ENCODE data around the gene GABRB2. TPM values are rescaled to one million over a fixed set of nuclear protein-coding genes. Genes with fewer than 3 reads are reported as not detected.

Gene GABRB2
- total and polyA plus RNA-seq, 12 donors = under 0.01 to 0.42 (median 0.18) TPM; not detected in 2

DNA sequence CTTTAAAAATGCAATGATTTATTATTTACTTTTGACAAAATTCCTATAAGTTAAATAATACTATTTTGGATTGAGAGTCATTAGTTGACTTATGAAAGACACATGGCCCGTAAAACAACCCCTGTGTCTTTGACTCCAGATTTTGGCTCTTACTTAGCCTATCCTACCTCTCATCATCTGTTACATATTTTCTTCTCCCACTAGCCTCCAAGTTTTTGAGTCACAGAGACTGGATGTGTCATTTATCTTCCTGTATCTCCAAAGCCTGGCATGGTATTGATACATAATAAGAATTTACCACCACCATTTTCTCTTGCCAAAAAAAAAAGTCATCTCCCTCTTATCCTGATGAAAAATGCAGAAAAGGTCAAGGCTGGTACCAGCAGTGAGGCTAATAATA is 99.9 kb downstream of the GABRB2 start:
- no peaks in the 10 kb centered on the region for H3K4me1 ChIP-seq
- TF ChIP-seq CTCF (IDR thresholded peaks at IDR 0.05) = no peak
- WGBS, 2 donors = 78 to 89% methylated on average over 1 of the region's 1 CpG

DNA sequence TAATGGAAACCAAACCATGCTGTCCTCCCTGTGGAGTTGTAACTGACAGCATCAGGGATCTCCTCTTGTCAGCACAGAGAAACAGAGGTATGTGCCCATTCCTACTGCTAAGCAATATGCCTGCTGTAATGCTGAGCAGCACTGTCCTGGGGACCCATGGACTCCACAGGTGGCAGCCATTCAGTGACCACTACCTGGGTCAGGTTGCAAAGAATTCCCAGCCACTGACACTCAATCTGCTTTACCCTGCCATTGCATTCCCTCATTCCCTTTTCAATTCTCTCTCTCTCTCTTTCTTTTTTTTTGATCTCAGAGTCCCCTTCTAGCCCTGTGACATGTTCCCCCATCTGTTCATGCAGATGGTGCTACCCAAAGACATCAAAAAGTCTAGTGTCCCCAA is 104.1 kb downstream of the GABRB2 start:
- H3K4me1 ChIP-seq = no peaks in the 10 kb centered on the region
- DNase-seq (no peak), ATAC-seq (no peak)
- peaks cover 0 to 25% (median 0%) of the 10 kb centered on the region in 11 donors for H3K9me3 ChIP-seq
- no peak overlapping the region for H3K4me3 ChIP-seq
- H3K27ac ChIP-seq = no peak overlapping the region
- no peaks in the 10 kb centered on the region for H3K36me3 ChIP-seq
- H3K27me3 ChIP-seq = no peaks in the 10 kb centered on the region
- intact Hi-C loops (cut with DNase I) = no loop called here
- TF ChIP-seq CTCF (IDR thresholded peaks at IDR 0.05) = no peak

More for the DNA sequence above, 99.9 kb downstream of the GABRB2 start:
- DNase-seq = no peak
- Histone ChIP-seq H3K9me3 (no peaks in the 10 kb centered on the region), H3K4me3 (no peak overlapping the region), H3K27me3 (no peaks in the 10 kb centered on the region), H3K36me3 (no peaks in the 10 kb centered on the region), H3K27ac (no peak overlapping the region)
- intact Hi-C loops (cut with DNase I) = no loop called here
- no peak for ATAC-seq

DNA sequence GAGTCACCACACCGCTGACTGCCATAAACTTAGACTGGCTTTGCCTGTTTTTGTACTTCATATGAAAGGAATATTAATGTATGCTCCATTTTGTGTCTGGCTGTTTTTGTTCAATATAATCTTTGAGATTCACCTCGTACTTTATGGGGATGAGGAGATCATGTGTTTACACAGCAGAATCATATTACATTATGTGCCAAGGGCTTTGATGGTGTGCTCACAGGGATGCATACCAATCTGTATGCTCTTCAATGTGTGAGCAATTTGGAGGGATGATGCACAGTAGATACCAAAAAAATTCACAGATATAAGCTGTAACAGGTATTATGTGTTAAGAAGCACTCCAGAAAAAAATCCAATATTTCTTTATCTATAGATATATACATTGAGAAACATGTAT is 113.7 kb downstream of the GABRB2 start:
- TF ChIP-seq CTCF (IDR thresholded peaks at IDR 0.05) = no peak
- 79 to 85% methylated on average over 2 of the region's 2 CpGs for WGBS, 2 donors
- Histone ChIP-seq H3K27ac (no peak overlapping the region), H3K4me1 (no peaks in the 10 kb centered on the region), H3K27me3 (no peaks in the 10 kb centered on the region), H3K9me3 (no peaks in the 10 kb centered on the region), H3K36me3 (no peaks in the 10 kb centered on the region), H3K4me3 (no peak overlapping the region)
- no peak for DNase-seq
- intact Hi-C loops (cut with DNase I) = no loop called here
- ATAC-seq = no peak

GRCh38 chr5:161431963-161432362 is 114.6 kb downstream of the GABRB2 start:
- no peak for TF ChIP-seq CTCF (IDR thresholded peaks at IDR 0.05)
- H3K27ac ChIP-seq = no peak overlapping the region
- no peak overlapping the region for H3K4me3 ChIP-seq
- ATAC-seq (no peak), DNase-seq (no peak)
- intact Hi-C loops (cut with DNase I) = no loop called here
- no peaks in the 10 kb centered on the region for H3K27me3 ChIP-seq
- no peaks in the 10 kb centered on the region for H3K4me1 ChIP-seq
- 86 to 87% methylated on average over 1 of the region's 1 CpG for WGBS, 2 donors
- H3K36me3 ChIP-seq = no peaks in the 10 kb centered on the region
- no peaks in the 10 kb centered on the region for H3K9me3 ChIP-seq

DNA sequence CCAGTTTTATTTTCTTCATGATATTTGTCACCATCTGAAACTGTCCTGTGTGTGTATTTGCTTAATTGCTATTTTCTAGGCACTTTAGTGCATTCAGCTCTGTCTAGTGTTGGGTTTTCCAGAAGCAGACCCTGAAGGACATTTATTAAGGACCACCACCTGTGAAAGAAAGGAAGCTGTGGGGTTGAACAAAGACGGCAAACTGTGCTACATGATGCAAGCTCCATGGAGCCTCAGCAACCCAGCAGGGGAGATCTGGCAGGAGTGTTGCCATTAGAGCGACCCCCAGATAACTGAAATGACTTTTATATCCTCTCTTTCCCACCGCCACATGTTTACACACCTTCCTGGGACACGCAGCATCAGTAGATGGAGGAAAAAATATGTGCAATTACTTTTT is 125.5 kb downstream of the GABRB2 start:
- no peak for DNase-seq
- H3K27me3 ChIP-seq = no peaks in the 10 kb centered on the region
- no peak for TF ChIP-seq CTCF (IDR thresholded peaks at IDR 0.05)
- H3K9me3 ChIP-seq = peaks cover 0 to 15% (median 5%) of the 10 kb centered on the region in 11 donors
- H3K27ac ChIP-seq = no peak overlapping the region
- intact Hi-C loops (cut with DNase I) = no loop called here
- no peaks in the 10 kb centered on the region for H3K36me3 ChIP-seq
- no peak overlapping the region for H3K4me3 ChIP-seq
- no peak for ATAC-seq
- WGBS, 2 donors = 56 to 58% methylated on average over 4 of the region's 4 CpGs
- no peaks in the 10 kb centered on the region for H3K4me1 ChIP-seq

Measured in heart right ventricle (tissue), 16 donors.